ENCODE data around the gene ALK.

DNA sequence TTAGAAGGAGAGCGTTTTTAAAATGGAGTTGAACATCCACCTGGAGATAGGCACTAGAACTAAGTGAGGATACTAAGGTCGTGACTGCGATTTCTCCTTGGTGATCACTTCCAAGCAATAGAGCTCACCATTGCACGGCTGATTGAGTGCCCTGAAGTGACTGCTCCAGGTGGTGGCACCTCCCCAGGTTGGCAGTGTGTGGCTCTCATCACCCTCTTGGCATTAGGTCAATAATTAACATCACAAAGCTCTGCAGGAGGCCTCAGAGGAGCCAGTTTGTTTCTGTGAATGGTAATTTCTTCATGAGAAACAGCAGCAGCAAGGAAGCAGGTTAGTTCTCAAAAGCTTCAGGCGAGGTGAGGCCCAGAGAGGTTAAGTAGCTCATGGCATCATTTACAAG, 546.6 kb downstream of the ALK start:
- TF ChIP-seq, protein P1, sequence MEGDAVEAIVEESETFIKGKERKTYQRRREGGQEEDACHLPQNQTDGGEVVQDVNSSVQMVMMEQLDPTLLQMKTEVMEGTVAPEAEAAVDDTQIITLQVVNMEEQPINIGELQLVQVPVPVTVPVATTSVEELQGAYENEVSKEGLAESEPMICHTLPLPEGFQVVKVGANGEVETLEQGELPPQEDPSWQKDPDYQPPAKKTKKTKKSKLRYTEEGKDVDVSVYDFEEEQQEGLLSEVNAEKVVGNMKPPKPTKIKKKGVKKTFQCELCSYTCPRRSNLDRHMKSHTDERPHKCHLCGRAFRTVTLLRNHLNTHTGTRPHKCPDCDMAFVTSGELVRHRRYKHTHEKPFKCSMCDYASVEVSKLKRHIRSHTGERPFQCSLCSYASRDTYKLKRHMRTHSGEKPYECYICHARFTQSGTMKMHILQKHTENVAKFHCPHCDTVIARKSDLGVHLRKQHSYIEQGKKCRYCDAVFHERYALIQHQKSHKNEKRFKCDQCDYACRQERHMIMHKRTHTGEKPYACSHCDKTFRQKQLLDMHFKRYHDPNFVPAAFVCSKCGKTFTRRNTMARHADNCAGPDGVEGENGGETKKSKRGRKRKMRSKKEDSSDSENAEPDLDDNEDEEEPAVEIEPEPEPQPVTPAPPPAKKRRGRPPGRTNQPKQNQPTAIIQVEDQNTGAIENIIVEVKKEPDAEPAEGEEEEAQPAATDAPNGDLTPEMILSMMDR (IDR thresholded peaks at IDR 0.05), result no peak
- TF ChIP-seq POLR2A (IDR thresholded peaks at IDR 0.05), result no peak
